KMS-11 (cell line): ENCODE results near the gene STARD5.

Source experiments
- H2AFZ ChIP-seq: fragments of 200-600 bp; sonication (generic); 2 replicates; pipeline ENCODE4 v1.6.1; 2016; ENCODE audit warnings: antibody characterized with exemption, mixed run types, low read depth
- H3K27ac ChIP-seq: fragments of 200-600 bp; sonication (generic); 2 replicates; pipeline ENCODE4 v1.6.1; 2016; ENCODE audit warnings: mild to moderate bottlenecking, mixed run types
- H3K27me3 ChIP-seq: fragments of 200-600 bp; sonication (generic); 2 replicates; pipeline ENCODE4 v1.6.1; 2017; ENCODE audit warnings: mild to moderate bottlenecking, low read depth, mixed run types, moderate library complexity; ENCODE audit not compliant: insufficient read depth
- H3K36me3 ChIP-seq: fragments of 200-600 bp; sonication (generic); 2 replicates; pipeline ENCODE4 v1.6.1; 2017; ENCODE audit warnings: mild to moderate bottlenecking, mixed run types; ENCODE audit not compliant: insufficient read depth
- H3K4me1 ChIP-seq: fragments of 200-600 bp; sonication (generic); 2 replicates; pipeline ENCODE4 v1.6.1; 2016; ENCODE audit warnings: mild to moderate bottlenecking, low read depth, mixed run types; ENCODE audit not compliant: poor library complexity, severe bottlenecking
- H3K4me2 ChIP-seq: fragments of 200-600 bp; sonication (generic); 2 replicates; pipeline ENCODE4 v1.7.0; 2016; ENCODE audit warnings: mild to moderate bottlenecking, mixed run types
- H3K4me3 ChIP-seq: fragments of 200-600 bp; sonication (generic); IDR thresholded peaks from 2 replicates; pipeline ENCODE4 v1.6.1; 2017; ENCODE audit warnings: low read depth, low read length, mixed read lengths; ENCODE audit not compliant: insufficient read depth
- H3K79me2 ChIP-seq: fragments of 200-600 bp; sonication (generic); 2 replicates; pipeline ENCODE4 v1.6.1; 2016; ENCODE audit warnings: low read depth, mixed run types; ENCODE audit not compliant: insufficient read depth
- H3K9ac ChIP-seq: fragments of 200-600 bp; sonication (generic); 2 replicates; pipeline ENCODE4 v1.6.1; 2016; ENCODE audit warnings: mild to moderate bottlenecking, mixed run types
- H4K20me1 ChIP-seq: fragments of 200-600 bp; sonication (generic); 2 replicates; pipeline ENCODE4 v1.6.1; 2016; ENCODE audit warnings: mild to moderate bottlenecking, mixed run types; ENCODE audit not compliant: insufficient read depth
- CTCF ChIP-seq: fragments of 200-600 bp; sonication (generic); conservative IDR thresholded peaks from 2 replicates; pipeline ENCODE4 v1.6.1; 2017; ENCODE audit warnings: low read depth, mild to moderate bottlenecking, antibody characterized with exemption, low read length, moderate library complexity, mixed read lengths

STARD5 gene

GRCh38 chr15:81330366-81331090, 6.6 kb upstream of the STARD5 start:
- TF ChIP-seq CTCF = no peak
- Histone ChIP-seq H3K9ac (no peak overlapping the region), H3K36me3 (no peaks in the 10 kb centered on the region), H3K79me2 (no peaks in the 10 kb centered on the region), H3K4me2 (no peak overlapping the region), H3K27me3 (no peaks in the 10 kb centered on the region), H3K4me1 (peaks cover 46% of the 10 kb centered on the region), H2AFZ (no peak overlapping the region), H3K4me3 (no peak overlapping the region), H4K20me1 (no peaks in the 10 kb centered on the region), H3K27ac (peak overlapping the region; percentile 7; the same call in 1 of the 2 replicates)

- H3K79me2 ChIP-seq = no peaks in the 10 kb centered on the region
- H3K4me3 ChIP-seq = no peak overlapping the region
- no peaks in the 10 kb centered on the region for H4K20me1 ChIP-seq
- no peak overlapping the region for H3K4me2 ChIP-seq
- no peaks in the 10 kb centered on the region for H3K36me3 ChIP-seq
- no peak overlapping the region for H3K27ac ChIP-seq
- no peak overlapping the region for H3K9ac ChIP-seq
- peaks cover 52% of the 10 kb centered on the region for H3K4me1 ChIP-seq
- no peaks in the 10 kb centered on the region for H3K27me3 ChIP-seq
- no peak overlapping the region for H2AFZ ChIP-seq
- TF ChIP-seq CTCF = no peak
These were observed 5.5 kb upstream of the STARD5 start for GRCh38 chr15:81329446-81329845.

- Histone ChIP-seq H3K4me3 (no peak overlapping the region), H3K4me1 (peaks cover 57% of the 10 kb centered on the region), H3K79me2 (no peaks in the 10 kb centered on the region), H2AFZ (no peak overlapping the region), H3K27ac (peak overlapping the region; percentile 9; the same call in 1 of the 2 replicates), H3K4me2 (peak overlapping the region; percentile 16; the same call in 1 of the 2 replicates), H3K9ac (no peak overlapping the region), H3K27me3 (no peaks in the 10 kb centered on the region), H4K20me1 (no peaks in the 10 kb centered on the region), H3K36me3 (no peaks in the 10 kb centered on the region)
- no peak for TF ChIP-seq CTCF
These were observed 3.6 kb upstream of the STARD5 start for GRCh38 chr15:81327516-81327915.

GRCh38 chr15:81326466-81327212, 2.7 kb upstream of the STARD5 start:
- peaks cover 59% of the 10 kb centered on the region for H3K4me1 ChIP-seq
- H2AFZ ChIP-seq = no peak overlapping the region
- no peaks in the 10 kb centered on the region for H4K20me1 ChIP-seq
- TF ChIP-seq CTCF = no peak
- H3K36me3 ChIP-seq = no peaks in the 10 kb centered on the region
- H3K79me2 ChIP-seq = no peaks in the 10 kb centered on the region
- no peak overlapping the region for H3K4me3 ChIP-seq
- no peaks in the 10 kb centered on the region for H3K27me3 ChIP-seq
- no peak overlapping the region for H3K9ac ChIP-seq
- peak overlapping the region; percentile 9; the same call in 1 of the 2 replicates for H3K27ac ChIP-seq
- H3K4me2 ChIP-seq = peak overlapping the region; percentile 16
